22Rv1 (cell line): ENCODE results near the gene SLC4A3.

Source experiments
- H3K27ac ChIP-seq: fragments of 450-650 bp; 2 replicates; pipeline ENCODE4 v1.5.1; 2017
- ZFX ChIP-seq: fragments of 450-650 bp; IDR thresholded peaks from 2 replicates; pipeline ENCODE4 v1.6.1; 2017; ENCODE audit warnings: antibody characterized with exemption, borderline replicate concordance
- TF ChIP-seq, protein P1 (sequence below): fragments of 450-650 bp; IDR thresholded peaks from 2 replicates; pipeline ENCODE4 v1.5.1; 2017; ENCODE audit warnings: mild to moderate bottlenecking

Gene SLC4A3

DNA sequence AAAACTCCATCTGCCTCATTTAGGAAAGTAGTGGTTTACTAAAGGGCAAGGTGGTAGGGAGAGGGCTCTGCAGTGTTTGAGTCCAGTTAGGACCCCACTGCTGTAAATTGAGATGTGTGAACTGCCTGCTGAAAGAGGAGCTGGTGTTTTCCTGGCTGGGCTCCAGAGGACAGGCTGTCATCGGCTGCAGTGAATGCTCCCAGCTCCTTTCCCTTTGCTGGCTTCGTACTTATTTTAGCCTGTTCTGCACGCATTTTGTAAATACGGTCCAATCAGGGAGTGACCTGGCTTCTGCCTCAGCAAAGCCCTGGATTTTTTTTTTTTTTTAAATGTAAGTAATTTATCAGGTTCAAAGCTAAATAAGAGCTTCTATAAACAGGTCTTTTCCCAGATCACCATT is 37.5 kb downstream of the SLC4A3 start:
- no peak for TF ChIP-seq ZFX
- TF ChIP-seq, protein P1, sequence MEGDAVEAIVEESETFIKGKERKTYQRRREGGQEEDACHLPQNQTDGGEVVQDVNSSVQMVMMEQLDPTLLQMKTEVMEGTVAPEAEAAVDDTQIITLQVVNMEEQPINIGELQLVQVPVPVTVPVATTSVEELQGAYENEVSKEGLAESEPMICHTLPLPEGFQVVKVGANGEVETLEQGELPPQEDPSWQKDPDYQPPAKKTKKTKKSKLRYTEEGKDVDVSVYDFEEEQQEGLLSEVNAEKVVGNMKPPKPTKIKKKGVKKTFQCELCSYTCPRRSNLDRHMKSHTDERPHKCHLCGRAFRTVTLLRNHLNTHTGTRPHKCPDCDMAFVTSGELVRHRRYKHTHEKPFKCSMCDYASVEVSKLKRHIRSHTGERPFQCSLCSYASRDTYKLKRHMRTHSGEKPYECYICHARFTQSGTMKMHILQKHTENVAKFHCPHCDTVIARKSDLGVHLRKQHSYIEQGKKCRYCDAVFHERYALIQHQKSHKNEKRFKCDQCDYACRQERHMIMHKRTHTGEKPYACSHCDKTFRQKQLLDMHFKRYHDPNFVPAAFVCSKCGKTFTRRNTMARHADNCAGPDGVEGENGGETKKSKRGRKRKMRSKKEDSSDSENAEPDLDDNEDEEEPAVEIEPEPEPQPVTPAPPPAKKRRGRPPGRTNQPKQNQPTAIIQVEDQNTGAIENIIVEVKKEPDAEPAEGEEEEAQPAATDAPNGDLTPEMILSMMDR, result no peak
- H3K27ac ChIP-seq, result no peak overlapping the region

DNA sequence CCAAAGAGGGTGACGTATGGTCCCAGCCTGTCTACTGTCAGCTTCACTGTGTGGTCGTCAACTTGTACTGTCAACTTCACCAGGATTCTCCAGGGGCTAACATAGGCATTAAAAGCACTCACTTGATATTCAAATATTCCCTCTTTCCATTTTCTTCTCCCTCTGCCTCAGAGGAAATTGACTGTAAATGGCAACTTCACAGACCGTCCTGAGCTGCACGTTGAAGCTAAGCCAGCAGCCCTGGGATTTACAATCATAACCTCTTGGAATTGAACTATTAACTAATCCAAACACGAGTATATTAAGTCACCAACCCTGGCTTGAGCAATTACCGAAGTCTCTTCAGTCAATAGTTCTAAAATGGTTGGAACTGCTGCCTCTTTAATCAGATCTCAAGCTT is 38.5 kb downstream of the SLC4A3 start:
- no peak for TF ChIP-seq ZFX
- TF ChIP-seq, protein P1, result no peak
- no peak overlapping the region for H3K27ac ChIP-seq

DNA sequence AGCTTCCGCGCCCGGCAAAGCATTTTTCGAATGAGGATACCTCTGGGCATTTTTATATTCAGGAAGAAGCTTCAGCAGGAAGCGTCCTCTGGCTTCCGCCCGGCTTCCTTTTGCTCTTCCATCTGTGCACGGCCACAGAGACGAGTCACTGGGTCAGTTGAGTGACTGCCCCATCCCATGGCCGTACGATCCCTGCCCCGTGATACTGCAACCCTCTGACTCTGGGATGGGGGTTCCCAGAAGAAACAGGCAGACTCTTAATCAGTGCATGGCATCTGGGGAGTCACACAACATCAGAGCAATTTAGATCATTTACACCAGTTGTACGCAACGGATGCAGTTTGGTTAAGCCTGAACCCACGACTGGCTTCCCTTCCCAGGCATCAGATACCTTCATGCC is 40.9 kb downstream of the SLC4A3 start:
- H3K27ac ChIP-seq, result no peak overlapping the region
- TF ChIP-seq, protein P1, result no peak
- TF ChIP-seq ZFX, result no peak

DNA sequence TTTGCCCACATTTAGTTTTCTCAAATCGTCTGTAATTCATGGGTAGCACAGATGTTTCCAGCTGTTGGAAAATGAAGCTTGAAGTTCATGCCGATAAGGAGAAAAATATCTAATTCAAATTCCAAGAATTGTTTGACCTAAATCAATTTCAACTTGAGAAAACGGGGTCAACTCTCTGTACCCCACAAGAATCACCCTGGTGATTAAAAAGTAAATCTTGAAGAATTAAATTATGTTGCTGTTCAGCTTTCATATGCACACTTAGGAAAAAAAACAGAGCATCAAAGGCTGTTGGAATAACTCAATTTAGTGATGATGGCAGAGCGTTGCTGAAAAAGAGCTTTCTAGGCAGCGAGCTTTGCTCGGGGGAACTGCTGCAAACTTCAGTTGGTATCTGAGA is 43.0 kb downstream of the SLC4A3 start:
- no peak overlapping the region for H3K27ac ChIP-seq
- TF ChIP-seq, protein P1, result no peak

DNA sequence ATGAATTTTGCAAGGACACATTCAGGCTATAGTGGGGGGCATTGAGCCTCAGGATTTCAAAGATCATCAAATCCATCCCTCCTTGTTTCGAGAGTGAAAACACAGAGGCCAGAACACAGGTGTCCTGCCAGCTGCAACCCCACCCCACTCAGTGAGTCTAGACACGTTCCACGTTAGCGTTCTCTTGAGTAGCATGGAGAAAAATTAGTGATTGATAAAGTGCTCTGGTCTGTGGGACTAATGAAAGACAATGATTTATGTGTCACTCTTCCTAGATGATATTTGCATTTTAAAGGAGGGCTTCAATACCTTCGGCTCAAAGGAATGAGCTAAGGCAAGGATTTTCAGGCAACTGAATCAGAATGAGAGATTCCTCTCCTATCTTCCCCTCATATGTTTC is 43.8 kb downstream of the SLC4A3 start:
- H3K27ac ChIP-seq, result no peak overlapping the region
- TF ChIP-seq ZFX, result no peak
- TF ChIP-seq, protein P1, result no peak

DNA sequence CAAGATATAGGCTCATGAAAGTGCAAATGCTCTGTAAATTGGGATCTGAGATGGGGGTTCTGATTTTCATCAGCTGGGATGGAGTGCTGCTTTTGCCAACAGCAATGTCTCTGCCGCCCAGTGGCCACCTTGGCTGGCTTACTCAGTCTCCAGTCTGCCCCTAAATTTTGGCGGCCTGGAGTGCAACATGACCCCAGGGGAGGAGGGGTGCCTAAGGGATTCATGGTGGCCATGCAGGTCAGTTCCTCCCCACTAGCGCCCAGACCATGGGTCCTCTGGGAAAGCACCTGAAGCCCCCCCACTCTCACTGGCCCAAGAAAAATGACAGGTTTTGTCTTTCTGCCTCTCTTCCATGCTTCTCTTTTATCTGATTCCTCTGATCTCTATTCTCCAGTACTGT is 45.0 kb downstream of the SLC4A3 start:
- no peak for TF ChIP-seq ZFX
- TF ChIP-seq, protein P1, result no peak
- H3K27ac ChIP-seq, result no peak overlapping the region

DNA sequence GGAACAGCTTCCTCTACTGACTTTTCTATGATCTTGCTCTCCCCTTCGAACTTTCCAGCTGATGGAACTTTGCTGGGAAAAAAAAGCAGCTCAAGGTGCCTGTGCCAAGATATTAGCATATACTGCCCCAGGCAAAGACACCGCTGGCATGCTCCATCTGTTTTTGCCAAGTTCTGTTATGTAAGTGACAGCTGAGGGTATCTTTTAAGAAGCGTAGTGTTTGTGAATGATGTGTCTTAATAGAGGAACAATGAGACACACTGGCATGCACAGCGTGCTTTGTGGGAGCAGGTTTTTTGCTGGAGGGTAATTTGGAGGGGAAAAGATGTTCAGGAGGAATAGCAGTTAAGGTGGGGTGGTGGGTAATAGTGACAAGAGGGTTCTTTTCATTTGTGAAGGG is 47.8 kb downstream of the SLC4A3 start:
- H3K27ac ChIP-seq, result no peak overlapping the region
- TF ChIP-seq ZFX, result no peak
- TF ChIP-seq, protein P1, result no peak
